ENCODE measurements around the gene ADCY4. TPM values are rescaled to one million over a fixed set of nuclear protein-coding genes. Genes with fewer than 3 reads are reported as not detected.

ADCY4 gene
- total RNA-seq, 1 experiment from 2014 or later, result 0.86 TPM

- Histone ChIP-seq H3K4me1 (ENCODE audit: control insufficient read depth in 1 of 2, insufficient read depth in 2 of 2, low read length in 2 of 2) (peaks cover 0 to 6% of the 10 kb centered on the region in 2 experiments; a peak in 1 of 4 replicates), H2AFZ (ENCODE audit: low read depth, low read length, poor library complexity, severe bottlenecking) (no peak overlapping the region), H3K9me3 (ENCODE audit: control insufficient read depth in 1 of 2, insufficient read depth in 1 of 2, low read depth in 1 of 2, low read length in 2 of 2) (no peaks in the 10 kb centered on the region), H3K4me2 (ENCODE audit: low read length) (no peak overlapping the region), H3K79me2 (ENCODE audit: insufficient read depth, low read length) (no peaks in the 10 kb centered on the region), H4K20me1 (ENCODE audit: insufficient read depth) (no peaks in the 10 kb centered on the region), H3K4me3 (replicated peaks in 1 of 2; ENCODE audit: low read depth in 1 of 2, low read length in 2 of 2) (no peak overlapping the region), H3K9ac (ENCODE audit: low read length) (no peak overlapping the region), H3K9me2 (ENCODE audit: insufficient read depth) (no peaks in the 10 kb centered on the region), H3K36me3 (ENCODE audit: control insufficient read depth in 1 of 2, insufficient read depth in 2 of 2, low read length in 2 of 2) (no peaks in the 10 kb centered on the region), H3K27me3 (ENCODE audit: insufficient read depth, low read length) (no peaks in the 10 kb centered on the region), H3K27ac (ENCODE audit: low read depth, low read length) (no peak overlapping the region)
- ChIA-PET RAD21 (ENCODE audit: low non-redundant PET in 1 of 2, low total read pairs in 2 of 2, uncharacterized antibody in 2 of 2, unreplicated experiment in 2 of 2) (no interaction called here), CTCF (interaction anchor here (2.4 kb wide), 1 partner anchor 12 kb away, joined by 7 read pairs; no protein-coding TSS in a partner anchor), POLR2A (no interaction called here)
- BruUV-seq (replicated peaks), result no TSS peak
- TF ChIP-seq ATF3 (IDR thresholded peaks at IDR 0.05) (no peak), POLR2AphosphoS5 (IDR thresholded peaks at IDR 0.05; ENCODE audit: low read depth, low read length) (no peak), ELF1 (IDR thresholded peaks at IDR 0.05; ENCODE audit: borderline replicate concordance, low read depth) (no peak), EZH2phosphoT487 (IDR thresholded peaks at IDR 0.05; ENCODE audit: borderline replicate concordance) (no peak), EGR1 (IDR thresholded peaks at IDR 0.05; ENCODE audit: low read depth) (no peak), EZH2 (IDR thresholded peaks at IDR 0.05) (no peak), SP1 (IDR thresholded peaks at IDR 0.05; ENCODE audit: low read depth) (no peak), TCF7L2 (IDR thresholded peaks at IDR 0.05; ENCODE audit: borderline replicate concordance, extremely low read depth, insufficient read depth, insufficient read length) (no peak), SRF (IDR thresholded peaks at IDR 0.05; ENCODE audit: low read depth) (no peak), YY1 (IDR thresholded peaks at IDR 0.05; ENCODE audit: extremely low read depth, insufficient replicate concordance, low read depth, low read length) (no peak), ZFX (IDR thresholded peaks at IDR 0.05) (no peak), JUND (IDR thresholded peaks at IDR 0.05) (no peak), MAX (IDR thresholded peaks at IDR 0.05) (no peak), POLR2A (IDR thresholded peaks at IDR 0.05; ENCODE audit: borderline replicate concordance, extremely low read depth, insufficient read depth, insufficient read length) (no peak), CEBPB (IDR thresholded peaks at IDR 0.05; ENCODE audit: low read depth) (no peak), CTCF (IDR thresholded peaks at IDR 0.05 in 2 of 3, conservative IDR thresholded peaks at IDR 0.05 in 1 of 3; ENCODE audit: borderline replicate concordance in 1 of 3, insufficient read depth in 1 of 3, low read depth in 2 of 3, low read length in 2 of 3) (no peak), CBX3 (IDR thresholded peaks at IDR 0.05; ENCODE audit: low read depth) (no peak), SIN3A (IDR thresholded peaks at IDR 0.05; ENCODE audit: low read depth) (no peak)
- no peak for DNase-seq (ENCODE audit: low read depth, low spot score)
- ATAC-seq, result no peak
- intact Hi-C loops (cut with micrococcal nuclease), result no loop called here
These were observed 43.5 kb upstream of the ADCY4 start for GRCh38 chr14:24378327-24378726.
